ENCODE measurements around the gene OTOF. TPM values are rescaled to one million over a fixed set of nuclear protein-coding genes. Genes with fewer than 3 reads are reported as not detected.

OTOF gene
- total RNA-seq, 5 donors from 2014 or later (not counting 1 experiment from before 2014, with no cell fraction given): 0.20 to 2.8 (median 0.45) TPM

DNA sequence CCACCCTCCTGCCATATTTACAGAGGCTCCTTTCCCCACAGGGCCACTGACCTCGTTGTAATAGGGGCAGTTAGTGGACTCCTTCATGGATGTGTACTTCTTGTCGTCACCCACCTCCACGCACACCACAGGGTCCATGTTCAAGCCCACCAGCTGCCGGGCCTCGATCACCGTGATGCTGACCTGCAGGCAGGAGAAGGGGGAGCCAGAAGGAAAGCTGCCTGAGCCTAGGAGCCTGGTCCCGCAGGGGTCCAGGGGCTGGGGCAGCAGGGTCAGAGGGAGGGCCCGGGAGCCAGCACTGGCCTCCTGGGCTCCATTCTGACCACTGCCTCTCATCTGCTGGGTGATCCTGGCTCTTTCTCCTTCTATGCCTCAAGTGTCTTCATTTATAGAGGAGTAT is 17.0 kb upstream of the OTOF start:
- Histone ChIP-seq H3K4me1 (ENCODE audit: control insufficient read depth in 1 of 2, extremely low read depth in 1 of 2, insufficient read depth in 2 of 2, low read length in 2 of 2) (no peaks in the 10 kb centered on the region), H3K27me3 (replicated peaks in 1 of 2; ENCODE audit: control insufficient read depth in 2 of 2, extremely low read depth in 1 of 2, insufficient read depth in 2 of 2, low read length in 1 of 2) (peaks cover 0 to 22% of the 10 kb centered on the region in 2 experiments), H3K4me3 (ENCODE audit: control insufficient read depth in 1 of 2, extremely low read depth in 1 of 2, low read length in 1 of 2) (no peak overlapping the region), H3K27ac (ENCODE audit: low read length) (no peak overlapping the region), H3K9me3 (no peaks in the 10 kb centered on the region), H3K36me3 (ENCODE audit: control insufficient read depth in 2 of 2, extremely low read depth in 1 of 2, insufficient read depth in 1 of 2, low read length in 1 of 2) (no peaks in the 10 kb centered on the region)
- H3K36me3 Mint-ChIP-seq: no peaks in the 10 kb centered on the region
- H3K27me3 Mint-ChIP-seq: peaks cover 5 to 8% of the 10 kb centered on the region in 2 donors
- 95% methylated on average over 2 of the region's 8 CpGs for WGBS (ENCODE audit: insufficient coverage)
- no peak overlapping the region for H3K4me3 Mint-ChIP-seq
- POLR2A ChIA-PET: no interaction called here
- H3K4me1 Mint-ChIP-seq: no peaks in the 10 kb centered on the region
- H3K9me3 Mint-ChIP-seq: no peaks in the 10 kb centered on the region
- CTCF ChIA-PET: no interaction called here
- ATAC-seq (replicated peaks in 1 of 4) (no peak), DNase-seq (no peak)
- H3K27ac Mint-ChIP-seq: no peak overlapping the region

DNA sequence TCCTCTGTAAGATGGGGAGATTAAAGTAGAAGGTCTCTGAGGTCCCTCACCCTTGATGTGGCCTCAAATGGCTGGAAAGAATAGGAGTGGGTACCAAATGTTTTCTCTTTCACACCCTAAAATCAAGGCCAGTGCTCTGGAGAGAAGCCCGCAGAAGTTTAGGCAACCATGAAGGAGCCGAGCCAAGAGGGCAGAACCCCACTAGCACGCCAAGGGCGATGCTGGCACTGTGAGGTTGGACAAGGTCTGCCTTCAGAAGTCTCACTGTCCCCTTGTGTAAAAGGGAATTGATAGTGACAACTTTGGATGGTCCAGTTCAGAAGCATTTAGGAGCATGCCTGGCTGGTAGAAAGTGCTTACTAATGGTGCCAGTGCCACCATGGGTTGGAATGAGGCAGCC is 16.3 kb upstream of the OTOF start:
- Mint-ChIP-seq H3K9me3 (no peaks in the 10 kb centered on the region), H3K4me1 (no peaks in the 10 kb centered on the region), H3K27ac (no peak overlapping the region), H3K4me3 (no peak overlapping the region), H3K27me3 (peaks cover 5 to 9% of the 10 kb centered on the region in 2 donors), H3K36me3 (no peaks in the 10 kb centered on the region)
- ChIA-PET POLR2A (no interaction called here), CTCF (no interaction called here)
- H3K9me3 ChIP-seq: no peaks in the 10 kb centered on the region
- no peak overlapping the region for H3K4me3 ChIP-seq (ENCODE audit: control insufficient read depth in 1 of 2, extremely low read depth in 1 of 2, low read length in 1 of 2)
- no peak overlapping the region for H3K27ac ChIP-seq (ENCODE audit: low read length)
- DNase-seq (no peak), ATAC-seq (replicated peaks in 1 of 4) (no peak)
- H3K4me1 ChIP-seq (ENCODE audit: control insufficient read depth in 1 of 2, extremely low read depth in 1 of 2, insufficient read depth in 2 of 2, low read length in 2 of 2): no peaks in the 10 kb centered on the region
- peaks cover 0 to 24% of the 10 kb centered on the region in 2 experiments for H3K27me3 ChIP-seq (replicated peaks in 1 of 2; ENCODE audit: control insufficient read depth in 2 of 2, extremely low read depth in 1 of 2, insufficient read depth in 2 of 2, low read length in 1 of 2)
- 100% methylated on average over 3 of the region's 4 CpGs for WGBS (ENCODE audit: insufficient coverage)
- no peaks in the 10 kb centered on the region for H3K36me3 ChIP-seq (ENCODE audit: control insufficient read depth in 2 of 2, extremely low read depth in 1 of 2, insufficient read depth in 1 of 2, low read length in 1 of 2)

DNA sequence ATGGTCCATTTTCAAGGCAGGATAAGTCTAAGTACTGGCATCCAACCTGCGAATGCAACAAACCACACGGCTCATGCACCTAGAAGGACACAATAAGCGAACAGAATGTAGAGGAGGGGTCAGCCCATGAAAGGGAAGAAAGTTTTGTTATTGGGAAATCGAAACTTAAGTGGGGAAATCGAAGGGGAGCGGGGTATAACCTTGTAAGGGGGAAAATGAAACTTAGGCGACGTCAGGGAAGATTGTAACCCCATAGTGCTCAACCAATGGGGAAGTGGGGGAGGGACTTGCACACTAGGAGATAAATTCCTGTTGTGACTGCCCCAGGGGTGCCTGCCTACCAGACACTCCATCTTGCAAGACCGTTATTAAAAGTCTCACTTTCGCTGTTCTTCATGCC is 15.6 kb upstream of the OTOF start:
- Histone ChIP-seq H3K9me3 (no peaks in the 10 kb centered on the region), H3K4me1 (ENCODE audit: control insufficient read depth in 1 of 2, extremely low read depth in 1 of 2, insufficient read depth in 2 of 2, low read length in 2 of 2) (no peaks in the 10 kb centered on the region), H3K27me3 (replicated peaks in 1 of 2; ENCODE audit: control insufficient read depth in 2 of 2, extremely low read depth in 1 of 2, insufficient read depth in 2 of 2, low read length in 1 of 2) (peaks cover 0 to 22% of the 10 kb centered on the region in 2 experiments), H3K36me3 (ENCODE audit: control insufficient read depth in 2 of 2, extremely low read depth in 1 of 2, insufficient read depth in 1 of 2, low read length in 1 of 2) (no peaks in the 10 kb centered on the region), H3K27ac (ENCODE audit: low read length) (no peak overlapping the region), H3K4me3 (ENCODE audit: control insufficient read depth in 1 of 2, extremely low read depth in 1 of 2, low read length in 1 of 2) (no peak overlapping the region)
- H3K4me1 Mint-ChIP-seq: no peaks in the 10 kb centered on the region
- ATAC-seq (replicated peaks in 1 of 4) (no peak), DNase-seq (peak in 1 of 35 experiments; percentile 8)
- H3K4me3 Mint-ChIP-seq: no peak overlapping the region
- WGBS (ENCODE audit: insufficient coverage): 83% methylated on average over 6 of the region's 10 CpGs
- CTCF ChIA-PET: no interaction called here
- no peaks in the 10 kb centered on the region for H3K36me3 Mint-ChIP-seq
- H3K27ac Mint-ChIP-seq: no peak overlapping the region
- peaks cover 5 to 9% of the 10 kb centered on the region in 2 donors for H3K27me3 Mint-ChIP-seq
- POLR2A ChIA-PET: no interaction called here
- no peaks in the 10 kb centered on the region for H3K9me3 Mint-ChIP-seq

DNA sequence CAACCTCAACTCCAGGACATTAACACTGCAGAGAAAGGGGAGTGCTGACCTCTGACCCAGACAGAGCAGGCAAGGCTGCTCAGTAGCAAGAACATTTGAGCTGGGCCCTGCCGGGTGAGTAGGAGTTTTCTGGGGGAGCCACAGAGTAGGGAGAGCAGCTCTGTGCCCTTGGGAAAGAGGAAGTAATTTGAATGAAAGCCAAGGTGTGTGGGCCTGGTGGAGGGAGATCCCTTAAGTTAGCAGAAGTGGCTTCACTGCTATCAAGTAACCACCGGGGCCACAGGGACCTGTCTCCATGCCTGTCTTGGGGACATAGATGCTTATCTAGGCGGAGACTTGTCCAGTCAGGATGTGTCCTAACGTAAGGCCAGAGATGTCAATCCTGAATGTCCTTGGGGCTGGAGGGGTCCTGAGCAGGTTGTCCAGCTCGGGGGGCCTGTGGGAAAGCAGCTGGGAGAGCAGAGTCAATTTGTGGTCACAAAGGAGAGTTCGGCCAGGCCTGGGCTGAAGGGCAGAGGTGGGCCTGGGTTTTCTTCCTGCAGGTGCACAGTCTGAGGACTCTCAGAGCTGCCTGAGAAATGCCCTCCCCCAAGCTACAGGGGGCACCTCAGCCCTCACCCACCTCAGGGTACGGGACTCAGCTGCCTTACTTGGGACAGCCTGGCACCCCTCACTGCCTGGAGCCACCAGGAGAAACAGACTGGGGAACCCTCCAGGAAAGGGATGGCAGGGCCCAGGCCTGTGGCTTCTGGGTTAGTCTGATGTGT is 15.0 kb upstream of the OTOF start:
- Histone ChIP-seq H3K36me3 (ENCODE audit: control insufficient read depth in 2 of 2, extremely low read depth in 1 of 2, insufficient read depth in 1 of 2, low read length in 1 of 2) (no peaks in the 10 kb centered on the region), H3K27ac (ENCODE audit: low read length) (no peak overlapping the region), H3K4me1 (ENCODE audit: control insufficient read depth in 1 of 2, extremely low read depth in 1 of 2, insufficient read depth in 2 of 2, low read length in 2 of 2) (no peaks in the 10 kb centered on the region), H3K9me3 (no peaks in the 10 kb centered on the region), H3K27me3 (replicated peaks in 1 of 2; ENCODE audit: control insufficient read depth in 2 of 2, extremely low read depth in 1 of 2, insufficient read depth in 2 of 2, low read length in 1 of 2) (peaks cover 0 to 16% of the 10 kb centered on the region in 2 experiments), H3K4me3 (ENCODE audit: control insufficient read depth in 1 of 2, extremely low read depth in 1 of 2, low read length in 1 of 2) (no peak overlapping the region)
- WGBS (ENCODE audit: insufficient coverage): 83% methylated on average over 6 of the region's 7 CpGs
- Mint-ChIP-seq H3K9me3 (no peaks in the 10 kb centered on the region), H3K36me3 (no peaks in the 10 kb centered on the region), H3K4me3 (no peak overlapping the region), H3K27ac (no peak overlapping the region), H3K27me3 (peaks cover 3 to 7% of the 10 kb centered on the region in 2 donors), H3K4me1 (no peaks in the 10 kb centered on the region)
- no peak for DNase-seq
- ChIA-PET POLR2A (no interaction called here), CTCF (no interaction called here)
- no peak for ATAC-seq (replicated peaks in 1 of 4)

DNA sequence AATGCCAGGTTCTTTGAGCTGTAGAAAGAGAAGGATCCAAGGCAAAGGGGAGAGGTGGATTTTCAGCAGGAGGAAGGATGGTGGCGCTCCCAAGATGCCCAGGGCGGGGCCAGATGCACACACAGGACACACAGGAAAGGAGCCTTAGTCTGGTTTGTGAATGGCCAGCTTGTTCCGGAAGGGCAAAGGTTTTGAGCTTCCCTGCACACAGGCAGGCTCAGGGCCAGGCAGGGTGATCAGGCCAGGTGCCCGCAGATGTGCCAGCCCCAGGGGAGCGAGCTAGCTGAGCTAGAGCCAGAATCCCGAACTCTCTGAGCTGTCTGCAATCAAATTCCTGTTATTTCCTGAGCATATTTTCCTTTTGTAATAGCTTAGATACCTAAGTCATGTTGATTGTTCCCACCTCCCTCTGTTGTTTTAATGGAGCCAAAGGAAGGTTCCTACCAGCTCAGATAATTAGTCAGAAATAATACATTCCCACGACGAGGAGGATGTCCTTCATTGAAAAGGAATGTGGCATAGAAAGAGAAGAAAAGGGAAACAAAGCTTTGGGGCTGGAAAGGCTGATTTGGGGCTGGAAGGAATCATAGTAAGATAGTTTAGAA is 13.7 kb upstream of the OTOF start:
- no peak overlapping the region for H3K4me3 Mint-ChIP-seq
- Histone ChIP-seq H3K36me3 (ENCODE audit: control insufficient read depth in 2 of 2, extremely low read depth in 1 of 2, insufficient read depth in 1 of 2, low read length in 1 of 2) (no peaks in the 10 kb centered on the region), H3K27me3 (replicated peaks in 1 of 2; ENCODE audit: control insufficient read depth in 2 of 2, extremely low read depth in 1 of 2, insufficient read depth in 2 of 2, low read length in 1 of 2) (peaks cover 0 to 18% of the 10 kb centered on the region in 2 experiments), H3K27ac (ENCODE audit: low read length) (no peak overlapping the region), H3K4me1 (ENCODE audit: control insufficient read depth in 1 of 2, extremely low read depth in 1 of 2, insufficient read depth in 2 of 2, low read length in 2 of 2) (no peaks in the 10 kb centered on the region), H3K4me3 (ENCODE audit: control insufficient read depth in 1 of 2, extremely low read depth in 1 of 2, low read length in 1 of 2) (no peak overlapping the region), H3K9me3 (no peaks in the 10 kb centered on the region)
- H3K27me3 Mint-ChIP-seq: peaks cover 0 to 6% of the 10 kb centered on the region in 2 donors
- no peaks in the 10 kb centered on the region for H3K36me3 Mint-ChIP-seq
- H3K9me3 Mint-ChIP-seq: no peaks in the 10 kb centered on the region
- DNase-seq: no peak
- no peak overlapping the region for H3K27ac Mint-ChIP-seq
- no peaks in the 10 kb centered on the region for H3K4me1 Mint-ChIP-seq
- 86% methylated on average over 6 of the region's 8 CpGs for WGBS (ENCODE audit: insufficient coverage)
- POLR2A ChIA-PET: no interaction called here
- ATAC-seq (replicated peaks in 1 of 4): no peak
- CTCF ChIA-PET: no interaction called here

DNA sequence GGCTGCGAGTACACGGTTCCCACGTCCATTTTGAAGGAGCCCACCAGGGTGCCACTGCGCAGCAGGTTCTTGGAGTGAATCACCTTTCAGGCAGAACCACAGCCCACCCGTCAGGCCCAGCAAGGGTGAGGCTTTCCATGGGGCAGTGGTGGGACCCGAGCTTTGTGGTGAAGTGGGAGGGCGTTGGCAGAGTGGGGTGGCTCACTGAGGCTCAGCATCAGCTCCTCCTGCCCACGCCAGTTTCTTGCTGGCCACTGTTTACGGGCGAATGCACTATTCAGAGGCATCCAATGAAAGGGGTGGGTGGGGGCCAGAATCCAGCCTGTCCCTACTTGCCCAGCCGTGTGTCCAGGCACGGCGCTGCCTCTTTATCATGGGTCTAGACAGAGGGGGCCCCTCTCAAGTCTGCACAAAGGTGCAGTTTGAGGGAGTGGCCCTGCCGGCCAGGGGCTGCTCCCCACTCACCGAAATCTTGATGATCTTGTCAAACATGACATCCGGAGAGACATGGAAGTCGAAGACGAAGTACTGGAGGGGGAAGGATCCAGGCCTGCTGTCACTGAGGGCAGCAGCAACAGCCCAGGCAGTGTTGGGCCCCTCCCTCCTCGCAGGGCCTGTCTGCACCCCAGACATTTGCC is 11.4 kb upstream of the OTOF start:
- no peak overlapping the region for H3K27ac Mint-ChIP-seq
- no peak for DNase-seq
- ATAC-seq (replicated peaks in 1 of 4): no peak
- Histone ChIP-seq H3K4me1 (ENCODE audit: control insufficient read depth in 1 of 2, extremely low read depth in 1 of 2, insufficient read depth in 2 of 2, low read length in 2 of 2) (no peaks in the 10 kb centered on the region), H3K9me3 (no peaks in the 10 kb centered on the region), H3K27me3 (replicated peaks in 1 of 2; ENCODE audit: control insufficient read depth in 2 of 2, extremely low read depth in 1 of 2, insufficient read depth in 2 of 2, low read length in 1 of 2) (peaks cover 0 to 28% of the 10 kb centered on the region in 2 experiments), H3K4me3 (ENCODE audit: control insufficient read depth in 1 of 2, extremely low read depth in 1 of 2, low read length in 1 of 2) (no peak overlapping the region), H3K27ac (ENCODE audit: low read length) (no peak overlapping the region), H3K36me3 (ENCODE audit: control insufficient read depth in 2 of 2, extremely low read depth in 1 of 2, insufficient read depth in 1 of 2, low read length in 1 of 2) (no peaks in the 10 kb centered on the region)
- H3K4me1 Mint-ChIP-seq: no peaks in the 10 kb centered on the region
- no peak overlapping the region for H3K4me3 Mint-ChIP-seq
- ChIA-PET CTCF (no interaction called here), POLR2A (no interaction called here)
- H3K9me3 Mint-ChIP-seq: no peaks in the 10 kb centered on the region
- WGBS (ENCODE audit: insufficient coverage): 80% methylated on average over 17 of the region's 19 CpGs
- no peaks in the 10 kb centered on the region for H3K36me3 Mint-ChIP-seq
- H3K27me3 Mint-ChIP-seq: peaks cover 0 to 1% of the 10 kb centered on the region in 2 donors

All from T-cell (primary cell).